Esophagus muscularis mucosa (tissue), 4 donors: ENCODE results near the gene CAMK2A. TPM values are rescaled to one million over a fixed set of nuclear protein-coding genes. Genes with fewer than 3 reads are reported as not detected.

Experiments used
- DNase-seq: peaks from one replicate; pipeline ENCODE4 v3.0.0-alpha.2; 2017; ENCODE audit errors: extremely low spot score
- H3K27ac ChIP-seq, 4 donors: fragments of 200-600 bp; sonication (generic); replicated peaks in 1 of 4; 1 replicate in 3 of 4; 2 replicates in 1 of 4; pipeline ENCODE4 v1.5.1; 2016 to 2019; ENCODE audit warnings: mild to moderate bottlenecking in 1 of 4
- H3K27me3 ChIP-seq, 4 donors: fragments of 200-600 bp; sonication (generic); one replicate each; pipeline versions ENCODE4 v1.5.1 to v1.6.0; 2016 to 2019
- H3K36me3 ChIP-seq, 4 donors: fragments of 200-600 bp; sonication (generic); one replicate each; pipeline ENCODE4 v1.5.1; 2016 to 2019
- H3K4me1 ChIP-seq, 4 donors: fragments of 200-600 bp; sonication (generic); one replicate each; pipeline ENCODE4 v1.5.1; 2016 to 2019
- H3K4me3 ChIP-seq, 4 donors: fragments of 200-600 bp; sonication (generic); 1 replicate in 2 of 4; 2 replicates in 2 of 4; pipeline ENCODE4 v1.5.1; 2016 to 2019; ENCODE audit warnings: mild to moderate bottlenecking in 4 of 4, moderate library complexity in 1 of 4
- H3K9me3 ChIP-seq, 4 donors: fragments of 200-600 bp; sonication (generic); 1 replicate in 3 of 4; 2 replicates in 1 of 4; pipeline ENCODE4 v1.5.1; 2016 to 2019
- CTCF ChIP-seq, 3 experiments: fragments of 200-600 bp in 2 of 3; fragments of 450-650 bp in 1 of 3; sonication (generic) in 2 of 3; IDR thresholded peaks; one replicate each; pipeline ENCODE4 v1.5.1; 2017 to 2019; ENCODE audit warnings: antibody characterized with exemption in 3 of 3, mild to moderate bottlenecking in 2 of 3, moderate library complexity in 1 of 3
- EP300 ChIP-seq: sonication (generic); formaldehyde crosslinking; IDR thresholded peaks from one replicate; pipeline ENCODE4 v1.6.1; 2017; ENCODE audit warnings: antibody characterized with exemption
- POLR2A ChIP-seq: fragments of 450-650 bp; IDR thresholded peaks from one replicate; pipeline ENCODE4 v1.6.1; 2017; ENCODE audit warnings: antibody characterized with exemption, moderate library complexity, mild to moderate bottlenecking, low read depth
- POLR2AphosphoS5 ChIP-seq, 2 donors: sonication (generic); formaldehyde crosslinking; IDR thresholded peaks; one replicate each; pipeline ENCODE4 v1.6.1; 2017; ENCODE audit warnings: antibody characterized with exemption in 2 of 2
- WGBS: methylation state at CpG from one replicate; pipeline ENCODE4 v1.1.5; 2018; 5-methylcytosine and 5-hydroxymethylcytosine counted together
- intact Hi-C: fragments of 100-400 bp; cut with DNase I; formaldehyde crosslinking; loops from one replicate; pipeline ENCODE4 v1.15.1; 2023
- total RNA-seq, 4 donors: library from RNA; depleted of rRNA; stranded (reverse); fragments of >200 nt; gene quantifications; one replicate each; pipeline versions ENCODE4 v1.1.0 to v1.2.1, GENCODE V29; 2016

The CAMK2A gene
- total RNA-seq: 1 to 10 TPM; 2.5 to 8.0 (median 3.8) TPM

GRCh38 chr5:150289551-150290390 is at the start of gene CAMK2A:
TSS of gene CAMK2A (minus strand) at chr5:150289773. CDS start at chr5:150289625, 148 bp downstream.
- no peak within 1 kb of the TSS for H3K4me3 ChIP-seq
- no peaks in the 10 kb centered on the region for H3K27me3 ChIP-seq
- H3K4me1 ChIP-seq: peaks cover under 1 to 8% (median 4%) of the 10 kb centered on the region in 4 donors
- H3K36me3 ChIP-seq: no peaks in the 10 kb centered on the region
- no peak for DNase-seq
- TF ChIP-seq CTCF (IDR thresholded peaks at IDR 0.05) (no peak), POLR2AphosphoS5 (IDR thresholded peaks at IDR 0.05) (no peak), POLR2A (no peak), EP300 (no peak)
- 57% methylated on average over 17 of the region's 26 CpGs for WGBS
- H3K27ac ChIP-seq: no peak within 1 kb of the TSS
- intact Hi-C loops: no loop called here
- no peaks in the 10 kb centered on the region for H3K9me3 ChIP-seq

- no peak for DNase-seq
- Histone ChIP-seq H3K4me1 (no peaks in the 10 kb centered on the region), H3K4me3 (no peak overlapping the region), H3K27ac (no peak overlapping the region), H3K9me3 (no peaks in the 10 kb centered on the region), H3K36me3 (no peaks in the 10 kb centered on the region), H3K27me3 (no peaks in the 10 kb centered on the region)
- no peak for TF ChIP-seq POLR2AphosphoS5 (IDR thresholded peaks at IDR 0.05)
- no peak for TF ChIP-seq CTCF (IDR thresholded peaks at IDR 0.05)
- no peak for TF ChIP-seq EP300
- TF ChIP-seq POLR2A: no peak
- intact Hi-C loops: no loop called here
- 75% methylated on average over 4 of the region's 5 CpGs for WGBS
Observed at GRCh38 chr5:150339165-150339564, 49.6 kb upstream of the CAMK2A start.

- TF ChIP-seq EP300: no peak
- TF ChIP-seq POLR2AphosphoS5 (IDR thresholded peaks at IDR 0.05): no peak
- TF ChIP-seq POLR2A: no peak
- TF ChIP-seq CTCF (IDR thresholded peaks at IDR 0.05): no peak
- H3K4me3 ChIP-seq: no peak overlapping the region
- H3K27ac ChIP-seq: no peak overlapping the region
- H3K36me3 ChIP-seq: no peaks in the 10 kb centered on the region
- H3K9me3 ChIP-seq: no peaks in the 10 kb centered on the region
- WGBS: 97% methylated on average over 5 of the region's 11 CpGs
- DNase-seq: no peak
- no peaks in the 10 kb centered on the region for H3K27me3 ChIP-seq
- no peaks in the 10 kb centered on the region for H3K4me1 ChIP-seq
- intact Hi-C loops: no loop called here
Observed at GRCh38 chr5:150338546-150338945, 49.0 kb upstream of the CAMK2A start.

- WGBS: 69% methylated on average over 4 of the region's 4 CpGs
- Histone ChIP-seq H3K27me3 (no peaks in the 10 kb centered on the region), H3K9me3 (no peaks in the 10 kb centered on the region), H3K36me3 (no peaks in the 10 kb centered on the region), H3K4me3 (no peak overlapping the region), H3K4me1 (no peaks in the 10 kb centered on the region), H3K27ac (no peak overlapping the region)
- DNase-seq: no peak
- TF ChIP-seq EP300 (no peak), CTCF (IDR thresholded peaks at IDR 0.05) (no peak), POLR2A (no peak), POLR2AphosphoS5 (IDR thresholded peaks at IDR 0.05) (no peak)
- intact Hi-C loops: no loop called here
Observed at GRCh38 chr5:150335778-150336177, 46.2 kb upstream of the CAMK2A start.
